ENCODE measurements around the gene COPE. TPM values are rescaled to one million over a fixed set of nuclear protein-coding genes. Genes with fewer than 3 reads are reported as not detected.
A peak's percentile ranks its signal among the peaks of the same experiment; 100 is the strongest.

The COPE gene
- polyA plus RNA-seq, 1 donor (not counting 4 experiments of a cell fraction or from before 2014, with no cell fraction given), result 109 TPM

GRCh38 chr19:18849838-18850400 lies 69.3 kb downstream of the COPE start:
- Histone ChIP-seq H3K27me3 (ENCODE audit: control insufficient read depth, extremely low read depth, insufficient read depth, low read length) (no peaks in the 10 kb centered on the region), H3K36me3 (ENCODE audit: control insufficient read depth in 2 of 2, extremely low read depth in 1 of 2, insufficient read depth in 2 of 2, low read length in 2 of 2) (peaks cover 31 to 58% of the 10 kb centered on the region in 2 experiments), H3K4me3 (ENCODE audit: control insufficient read depth in 2 of 3, extremely low read depth in 1 of 3, insufficient read depth in 2 of 3, low read depth in 1 of 3, low read length in 3 of 3) (no peak overlapping the region), H3K4me1 (ENCODE audit: control insufficient read depth, extremely low read depth, insufficient read depth, low read length) (peaks cover 40% of the 10 kb centered on the region), H2AFZ (ENCODE audit: control insufficient read depth, low read length) (no peak overlapping the region), H3K9ac (ENCODE audit: control insufficient read depth, extremely low read depth, insufficient read depth, low read length) (peak overlapping the region; percentile 9), H3K4me2 (ENCODE audit: control insufficient read depth, extremely low read depth, insufficient read depth, low read depth, low read length) (peak overlapping the region; percentile 39), H3K79me2 (ENCODE audit: control insufficient read depth, insufficient read depth, low read length) (peaks cover 71% of the 10 kb centered on the region), H3K9me1 (ENCODE audit: control insufficient read depth, extremely low read depth, insufficient read depth, low read length) (peaks cover 8% of the 10 kb centered on the region), H3K27ac (ENCODE audit: control insufficient read depth, insufficient read depth, low read length) (peak overlapping the region; percentile 4), H3K9me3 (ENCODE audit: control insufficient read depth, low read depth, low read length) (no peaks in the 10 kb centered on the region), H4K20me1 (ENCODE audit: control insufficient read depth, extremely low read depth, insufficient read depth, low read length) (peaks cover 41% of the 10 kb centered on the region)
- DNase-seq (ENCODE audit: low read depth, low spot score) (no peak), FAIRE-seq (no peak)
- no peak for TF ChIP-seq CTCF (optimal IDR thresholded peaks at IDR 0.05 in 1 of 3, IDR thresholded peaks at IDR 0.05 in 1 of 3, conservative IDR thresholded peaks at IDR 0.05 in 1 of 3; ENCODE audit: extremely low read depth in 1 of 3, insufficient read depth in 2 of 3, low read length in 3 of 3)
- no peak for TF ChIP-seq EZH2 (IDR thresholded peaks at IDR 0.05; ENCODE audit: low read length)
- dilution Hi-C loops (cut with MboI; ENCODE audit: extremely low pct_ligation_motif_present, low sequenced_read_pairs), result no loop called here

Other genes starting within 250 kb of the COPE start
- 0.54 to 2.4 TPM (median 1.0 TPM) in 3 replicates for gene CRTC1, start 235.7 kb downstream of the COPE start, polyA plus RNA-seq
- 0.02 to 0.21 TPM in 2 of 3 replicates, not detected in the other for gene COMP, start 128.1 kb downstream of the COPE start, polyA plus RNA-seq
- 22.5 to 48.5 TPM (median 33.7 TPM) in 3 replicates for gene UPF1, start 87.4 kb downstream of the COPE start, polyA plus RNA-seq
- 0.09 to 0.23 TPM (median 0.14 TPM) in 3 replicates for gene CERS1, start 23.2 kb downstream of the COPE start, polyA plus RNA-seq
- 33.1 to 59.4 TPM (median 39.2 TPM) in 3 replicates for gene DDX49, start 328 bp upstream of the COPE start, polyA plus RNA-seq
- gene HOMER3, start 21.8 kb upstream of the COPE start, polyA plus RNA-seq, result 97.2 to 188 TPM (median 119 TPM) in 3 replicates
- gene SUGP2, start 114.1 kb upstream of the COPE start, polyA plus RNA-seq, result 39.6 to 57.9 TPM (median 51.2 TPM) in 3 replicates
- gene ARMC6, start 114.2 kb upstream of the COPE start, polyA plus RNA-seq, result 23.8 to 32.7 TPM (median 30.7 TPM) in 3 replicates
- 1.2 to 2.2 TPM (median 1.9 TPM) in 3 replicates for gene SLC25A42, start 144.6 kb upstream of the COPE start, polyA plus RNA-seq
- gene TMEM161A, start 219.1 kb upstream of the COPE start, polyA plus RNA-seq, result 18.0 to 35.1 TPM (median 25.0 TPM) in 3 replicates